G401 (cell line): ENCODE results near the gene DGKQ. TPM values are rescaled to one million over a fixed set of nuclear protein-coding genes. Genes with fewer than 3 reads are reported as not detected.

Experiments used
- DNase-seq: peaks from one replicate; pipeline ENCODE4 v3.0.0-alpha.2; 2015; ENCODE audit warnings: low spot score
- in situ Hi-C: cut with HindIII; loops from 2 replicates; pipeline ENCODE4 v1.10.0; 2016; ENCODE audit warnings: low sequenced_read_pairs, mixed read lengths
- total RNA-seq: library from RNA; depleted of rRNA; stranded (reverse); fragments of >200 nt; shearing (Covaris generic); gene quantifications from 2 replicates; pipeline ENCODE4 v1.2.3, GENCODE V29; 2014

Gene DGKQ
- total RNA-seq, 1 experiment from 2014 or later = 11.0 TPM

GRCh38 chr4:966266-967112, 6.9 kb downstream of the DGKQ start:
- in situ Hi-C loops = no loop called here
- no peak for DNase-seq

GRCh38 chr4:965766-966134, 7.6 kb downstream of the DGKQ start:
- in situ Hi-C loops = no loop called here

GRCh38 chr4:965048-965765, 8.2 kb downstream of the DGKQ start:
- in situ Hi-C loops = no loop called here
- DNase-seq = no peak

More at GRCh38 chr4:965766-966134, 7.6 kb downstream of the DGKQ start:
- no peak for DNase-seq

DNA sequence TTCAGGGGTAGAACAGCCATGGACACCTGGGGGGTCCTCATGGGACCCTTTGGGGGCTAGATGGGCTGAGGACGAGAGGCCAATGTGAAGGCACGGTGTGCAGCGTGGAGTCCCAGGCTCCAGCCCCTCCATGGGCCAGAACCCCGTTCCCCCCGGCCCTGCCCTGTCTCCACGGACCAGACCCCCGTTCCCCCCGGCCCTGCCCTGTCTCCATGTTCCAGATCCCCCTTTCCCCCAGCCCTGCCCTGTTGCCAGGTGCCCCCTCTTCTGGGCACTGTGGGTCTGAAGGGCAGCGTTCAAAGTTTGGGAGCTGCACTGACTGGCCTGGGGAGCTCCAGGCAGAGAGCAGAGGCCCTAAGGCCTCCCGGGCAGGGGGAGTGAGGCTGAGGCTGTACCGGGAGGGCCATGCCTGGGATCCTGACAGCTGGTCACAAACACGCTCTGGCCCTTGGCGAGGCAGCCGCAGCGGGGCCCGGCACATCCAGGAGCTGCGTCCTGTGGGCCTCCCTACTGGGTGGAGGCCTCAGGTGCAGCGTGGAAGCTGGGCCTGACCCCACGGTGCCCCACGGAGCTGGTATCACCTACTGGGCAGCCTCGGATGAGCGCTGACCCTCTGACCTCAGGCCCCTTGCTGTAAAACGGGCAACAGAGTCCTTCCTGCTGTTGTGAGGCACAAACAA, 8.9 kb downstream of the DGKQ start:
- no peak for DNase-seq
- in situ Hi-C loops = no loop called here

- in situ Hi-C loops = no loop called here
- no peak for DNase-seq
These were observed 9.8 kb downstream of the DGKQ start for GRCh38 chr4:963276-964225.

- DNase-seq = no peak
- in situ Hi-C loops = no loop called here
These were observed 10.8 kb downstream of the DGKQ start for GRCh38 chr4:962231-963208.

DNA sequence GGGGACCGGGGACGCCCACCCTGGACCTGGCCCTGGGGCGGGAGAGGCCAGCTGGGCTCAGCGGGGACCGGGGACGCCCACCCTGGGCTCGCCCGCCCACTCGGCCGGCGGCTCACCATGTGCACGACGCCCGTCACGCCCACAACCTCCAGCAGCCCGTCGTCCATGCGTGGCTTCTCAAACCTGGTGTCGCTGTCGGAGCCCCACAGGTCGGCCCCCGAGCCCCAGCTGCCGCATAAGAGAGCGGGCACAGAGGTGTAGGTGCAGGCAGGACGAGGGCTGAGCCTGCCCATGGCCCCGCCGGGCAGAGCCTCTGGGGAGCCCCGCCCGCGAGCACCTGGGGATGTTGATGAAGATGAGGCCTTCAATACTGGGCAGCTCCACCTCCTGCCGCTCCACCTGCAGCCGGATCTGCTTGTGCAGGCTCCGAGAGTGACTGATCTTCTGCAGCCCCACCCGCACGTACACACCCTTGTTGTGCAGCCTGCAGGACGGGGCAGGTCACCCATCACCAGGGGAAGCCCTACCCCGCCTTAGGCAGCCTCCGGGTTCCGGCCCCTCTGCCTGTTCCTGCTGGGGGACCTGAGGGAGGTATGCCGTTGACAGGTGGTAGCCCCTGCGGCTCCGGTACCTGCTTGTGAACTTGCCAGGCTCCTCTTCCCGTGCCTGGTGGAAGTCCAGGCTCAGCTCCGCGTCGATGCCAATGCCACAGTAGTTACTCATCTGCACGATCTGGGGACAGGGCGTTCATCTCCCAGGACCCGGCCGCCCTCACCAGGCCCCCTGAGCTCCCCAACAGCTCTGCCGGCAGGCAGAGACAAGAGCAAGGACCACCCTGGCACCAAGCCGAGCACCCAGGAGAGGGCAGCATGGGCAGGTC, 11.8 kb downstream of the DGKQ start:
- peak; percentile 82 for DNase-seq
- in situ Hi-C loops = no loop called here

GRCh38 chr4:960636-961350, 12.6 kb downstream of the DGKQ start:
- DNase-seq = no peak
- in situ Hi-C loops = no loop called here

DNA sequence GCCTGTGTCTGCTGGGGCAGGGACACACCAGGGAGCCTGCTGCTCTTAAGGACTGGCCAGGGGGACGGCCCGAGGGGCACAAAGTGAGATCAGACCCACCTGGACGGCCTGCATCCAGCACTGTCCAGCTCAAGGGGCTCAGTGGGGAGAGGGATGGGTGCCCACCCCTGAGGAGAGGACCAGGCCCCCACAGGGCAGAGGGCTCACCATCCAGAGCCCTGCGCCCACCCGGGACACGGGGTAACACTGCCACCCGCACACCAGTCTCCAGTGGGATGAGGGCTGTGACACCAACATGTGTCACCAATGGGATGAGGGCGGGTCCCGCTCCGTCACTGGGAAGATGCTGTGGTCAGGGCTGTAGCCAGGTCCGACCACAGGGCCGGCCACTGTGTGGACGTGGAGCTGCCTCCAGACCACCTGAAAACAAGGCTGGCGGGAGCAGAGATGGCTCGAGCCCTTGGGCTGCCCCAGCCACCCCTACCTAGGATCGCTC, 13.2 kb downstream of the DGKQ start:
- in situ Hi-C loops = no loop called here
- no peak for DNase-seq

- in situ Hi-C loops = no loop called here
- no peak for DNase-seq
These were observed 13.8 kb downstream of the DGKQ start for GRCh38 chr4:959338-960139.

DNA sequence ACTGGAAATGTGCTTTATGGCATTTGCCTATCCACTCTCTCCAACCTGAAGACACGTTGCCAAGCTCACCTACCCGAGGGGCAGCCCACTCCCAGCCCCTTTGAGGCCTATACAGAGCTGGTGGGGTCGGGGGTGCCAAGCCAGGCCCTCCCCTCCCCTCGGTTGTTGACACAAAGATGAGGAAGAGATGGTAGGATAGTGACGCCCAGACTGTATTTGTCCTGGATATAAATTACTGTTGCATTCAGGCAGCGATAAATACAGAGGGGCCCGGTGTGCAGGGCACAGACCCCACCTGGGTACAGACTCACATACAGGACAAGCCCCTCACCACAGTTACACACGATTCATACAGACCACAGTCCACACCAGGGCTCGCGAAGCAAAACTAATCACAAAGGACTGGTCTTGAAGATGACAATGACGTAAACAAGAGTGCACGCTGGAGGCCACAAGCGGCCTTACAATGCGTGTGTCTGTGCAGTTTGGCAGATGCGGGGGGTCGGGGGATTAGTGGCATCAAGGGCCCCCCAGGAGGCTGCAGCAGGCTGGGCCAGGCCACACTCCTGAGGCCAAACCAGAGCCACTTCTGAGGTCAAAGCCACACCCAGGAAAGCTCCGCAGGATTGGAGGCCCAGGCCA, 14.6 kb downstream of the DGKQ start:
- DNase-seq = no peak
- in situ Hi-C loops = no loop called here

DNA sequence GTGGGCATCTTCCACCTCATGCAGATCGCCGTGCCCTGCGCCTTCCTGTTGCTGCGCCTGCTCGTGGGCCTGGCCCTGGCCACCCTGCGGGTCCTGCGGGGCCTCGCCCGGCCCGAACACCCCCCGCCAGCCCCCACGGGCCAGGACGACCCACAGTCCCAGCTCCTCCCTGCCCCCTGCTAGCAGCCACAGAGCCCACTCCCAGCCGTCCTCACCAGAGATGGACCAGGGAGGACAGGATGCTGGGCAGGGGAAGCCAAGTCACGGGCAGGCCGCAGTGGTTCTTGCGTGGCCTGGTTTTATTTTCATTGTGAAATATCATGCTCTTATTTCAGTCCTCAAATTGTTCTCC, 15.1 kb downstream of the DGKQ start:
- no peak for DNase-seq
- in situ Hi-C loops = no loop called here

GRCh38 chr4:957581-958313, 15.6 kb downstream of the DGKQ start:
- in situ Hi-C loops = no loop called here
- DNase-seq = peak; percentile 89

- in situ Hi-C loops = no loop called here
- DNase-seq = no peak
These were observed 16.2 kb downstream of the DGKQ start for GRCh38 chr4:957231-957580.
